Keratinocyte (primary cell): ENCODE measurements around the gene ZNF280D.

Source experiments
- EZH2 ChIP-seq: IDR thresholded peaks from one replicate; pipeline ENCODE4 v1.6.1; 2012; ENCODE audit warnings: inconsistent platforms, mild to moderate bottlenecking, low read length, moderate library complexity
- TF ChIP-seq, protein P1 (sequence below), 3 experiments: IDR thresholded peaks in 1 of 3; conservative IDR thresholded peaks in 1 of 3; optimal IDR thresholded peaks in 1 of 3; 2 replicates in 2 of 3; 3 replicates in 1 of 3; pipeline versions ENCODE3 to v1.5.1; 2011; ENCODE audit warnings: low read length in 3 of 3, mild to moderate bottlenecking in 3 of 3, moderate library complexity in 2 of 3, control low read depth in 1 of 3, inconsistent platforms in 1 of 3; ENCODE audit not compliant: insufficient read depth in 2 of 3; ENCODE audit errors: extremely low read depth in 1 of 3

DNA sequence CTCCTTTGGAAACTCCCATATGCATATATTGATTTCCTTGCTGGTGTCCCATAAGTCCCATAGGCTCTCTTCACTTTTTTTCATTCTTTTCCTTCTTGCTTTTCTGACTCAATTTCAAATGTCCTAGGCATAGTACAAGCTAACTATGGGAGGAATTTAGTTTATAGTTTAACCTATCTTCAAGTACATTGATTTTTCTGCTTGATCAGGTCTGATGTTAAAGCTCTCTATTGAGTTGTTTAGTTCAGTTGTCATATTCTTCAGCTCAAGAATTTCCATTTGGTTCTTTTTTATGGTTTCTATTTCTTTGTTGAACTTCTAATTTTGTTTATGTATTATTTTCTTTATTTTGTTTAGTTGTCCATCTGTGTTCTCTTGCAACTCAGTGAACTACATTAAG, 147.1 kb downstream of the ZNF280D start:
- TF ChIP-seq, protein P1, sequence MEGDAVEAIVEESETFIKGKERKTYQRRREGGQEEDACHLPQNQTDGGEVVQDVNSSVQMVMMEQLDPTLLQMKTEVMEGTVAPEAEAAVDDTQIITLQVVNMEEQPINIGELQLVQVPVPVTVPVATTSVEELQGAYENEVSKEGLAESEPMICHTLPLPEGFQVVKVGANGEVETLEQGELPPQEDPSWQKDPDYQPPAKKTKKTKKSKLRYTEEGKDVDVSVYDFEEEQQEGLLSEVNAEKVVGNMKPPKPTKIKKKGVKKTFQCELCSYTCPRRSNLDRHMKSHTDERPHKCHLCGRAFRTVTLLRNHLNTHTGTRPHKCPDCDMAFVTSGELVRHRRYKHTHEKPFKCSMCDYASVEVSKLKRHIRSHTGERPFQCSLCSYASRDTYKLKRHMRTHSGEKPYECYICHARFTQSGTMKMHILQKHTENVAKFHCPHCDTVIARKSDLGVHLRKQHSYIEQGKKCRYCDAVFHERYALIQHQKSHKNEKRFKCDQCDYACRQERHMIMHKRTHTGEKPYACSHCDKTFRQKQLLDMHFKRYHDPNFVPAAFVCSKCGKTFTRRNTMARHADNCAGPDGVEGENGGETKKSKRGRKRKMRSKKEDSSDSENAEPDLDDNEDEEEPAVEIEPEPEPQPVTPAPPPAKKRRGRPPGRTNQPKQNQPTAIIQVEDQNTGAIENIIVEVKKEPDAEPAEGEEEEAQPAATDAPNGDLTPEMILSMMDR (optimal IDR thresholded peaks at IDR 0.05 in 1 of 3, IDR thresholded peaks at IDR 0.05 in 1 of 3, conservative IDR thresholded peaks at IDR 0.05 in 1 of 3; ENCODE audit: extremely low read depth in 1 of 3, insufficient read depth in 2 of 3, low read length in 3 of 3), result no peak
- no peak for TF ChIP-seq EZH2
